ENCODE data around the gene TFCP2L1. TPM values are rescaled to one million over a fixed set of nuclear protein-coding genes. Genes with fewer than 3 reads are reported as not detected.

The TFCP2L1 gene
- total and polyA plus RNA-seq, 2 of the 4 experiments (the other 2 are of a cell fraction) = not detected

- H3K4me1 ChIP-seq (ENCODE audit: control insufficient read depth, insufficient read depth, low read length) = no peaks in the 10 kb centered on the region
- H2BK120ac ChIP-seq (ENCODE audit: low read depth, low read length) = no peak overlapping the region
- no peak for TF ChIP-seq CEBPB (IDR thresholded peaks at IDR 0.05; ENCODE audit: low read depth, low read length)
- no peak for TF ChIP-seq RCOR1 (IDR thresholded peaks at IDR 0.05; ENCODE audit: insufficient replicate concordance, low read length)
- no peak for TF ChIP-seq MXI1 (IDR thresholded peaks at IDR 0.05; ENCODE audit: borderline replicate concordance, low read depth, low read length)
- TF ChIP-seq FOS (IDR thresholded peaks at IDR 0.05; ENCODE audit: low read depth, low read length) = no peak
- no peak overlapping the region for H3K56ac ChIP-seq (ENCODE audit: extremely low read depth, insufficient read depth, low read length)
- H3K18ac ChIP-seq (ENCODE audit: low read depth, low read length) = no peak overlapping the region
- ATAC-seq (ENCODE audit: low read depth) (peak; percentile 73), DNase-seq (peak; percentile 35)
- no peak overlapping the region for H3K4me2 ChIP-seq (ENCODE audit: low read depth, low read length)
- H2AK5ac ChIP-seq (ENCODE audit: low read depth, low read length) = no peak overlapping the region
- H3K27me3 ChIP-seq (ENCODE audit: control insufficient read depth, insufficient read depth, low read length) = peaks cover 20% of the 10 kb centered on the region; the same call in 1 of the 2 replicates
- no peaks in the 10 kb centered on the region for H3K9me3 ChIP-seq (ENCODE audit: control insufficient read depth, insufficient read depth, low read length)
- no peak overlapping the region for H3K14ac ChIP-seq (replicated peaks; ENCODE audit: low read depth, low read length)
- in situ Hi-C loops (cut with MboI; ENCODE audit: low sequenced_read_pairs) = no loop called here
- no peaks in the 10 kb centered on the region for H3K79me1 ChIP-seq (ENCODE audit: low read depth in 1 of 2, low read length in 2 of 2)
- dilution Hi-C loops (cut with HindIII; ENCODE audit: low sequenced_read_pairs, unreplicated experiment) = no loop called here
- no peaks in the 10 kb centered on the region for H3K36me3 ChIP-seq (ENCODE audit: control insufficient read depth, insufficient read depth, low read length)
- H2AK9ac ChIP-seq (replicated peaks; ENCODE audit: low read depth, low read length, poor library complexity) = no peak overlapping the region
- H3K4me3 ChIP-seq (ENCODE audit: insufficient read depth, low read depth, low read length) = no peak overlapping the region
- no peak overlapping the region for H4K5ac ChIP-seq (ENCODE audit: low read depth, low read length)
- H3K9me1 ChIP-seq (ENCODE audit: insufficient read depth, low read length) = no peaks in the 10 kb centered on the region
- no peak overlapping the region for H2BK15ac ChIP-seq (ENCODE audit: low read depth, low read length)
- no peak overlapping the region for H4K91ac ChIP-seq (ENCODE audit: insufficient read depth, low read depth, low read length)
- 72% methylated on average over 11 of the region's 19 CpGs; no CpG with 5 or more reads in 1 of the 2 experiments for WGBS, 2 experiments (ENCODE audit: extremely low coverage in 2 of 2, insufficient read length in 1 of 2)
- H4K20me1 ChIP-seq (ENCODE audit: insufficient read depth, low read length) = no peaks in the 10 kb centered on the region; the same call in 1 of the 2 replicates
- no peak overlapping the region for H2BK5ac ChIP-seq (ENCODE audit: low read depth, low read length, poor library complexity, severe bottlenecking)
- intact Hi-C loops (cut with micrococcal nuclease) = no loop called here
- H3K27ac ChIP-seq (ENCODE audit: insufficient read depth, low read length) = no peak overlapping the region
- H2BK20ac ChIP-seq (ENCODE audit: low read depth, low read length) = no peak overlapping the region
- H3K9ac ChIP-seq (ENCODE audit: low read depth, low read length) = no peak overlapping the region
- H4K8ac ChIP-seq (ENCODE audit: low read depth in 2 of 2, low read length in 2 of 2) = no peak overlapping the region
- CTCF ChIA-PET = no interaction called here
- POLR2A ChIA-PET (ENCODE audit: unreplicated experiment) = no interaction called here
- peak overlapping the region; percentile 79 for H2AFZ ChIP-seq (replicated peaks; ENCODE audit: low read length, poor library complexity)
- no peak overlapping the region for H3K23ac ChIP-seq (ENCODE audit: low read depth, low read length)
- H3K4ac ChIP-seq (ENCODE audit: low read depth, low read length) = no peak overlapping the region
- no TSS peak for BruUV-seq (replicated peaks)
These were observed 87.5 kb downstream of the TFCP2L1 start for GRCh38 chr2:121197369-121198091.
